22Rv1 (cell line): ENCODE data around the gene DENND1C.
A peak's percentile ranks its signal among the peaks of the same experiment; 100 is the strongest.
"Not testable (repeated sequence)": the region's sequence is repeated elsewhere in the genome, so short reads cannot be mapped to it uniquely, and the experiment has no call there.

Experiments used
- H3K27ac ChIP-seq: fragments of 450-650 bp; 2 replicates; pipeline ENCODE4 v1.5.1; 2017
- CTCF ChIP-seq: fragments of 450-650 bp; IDR thresholded peaks from 2 replicates; pipeline ENCODE4 v1.5.1; 2017; ENCODE audit warnings: mild to moderate bottlenecking
- ZFX ChIP-seq: fragments of 450-650 bp; IDR thresholded peaks from 2 replicates; pipeline ENCODE4 v1.6.1; 2017; ENCODE audit warnings: antibody characterized with exemption, borderline replicate concordance

Gene DENND1C

GRCh38 chr19:6429419-6430221, 52.0 kb downstream of the DENND1C start:
- no peak overlapping the region for H3K27ac ChIP-seq
- TF ChIP-seq ZFX: no peak
- no peak for TF ChIP-seq CTCF

- H3K27ac ChIP-seq: not testable (repeated sequence)
Observed at GRCh38 chr19:6428692-6429418, 52.7 kb downstream of the DENND1C start.

- no peak overlapping the region for H3K27ac ChIP-seq
- TF ChIP-seq ZFX: no peak
- TF ChIP-seq CTCF: no peak
Observed at GRCh38 chr19:6427131-6427530, 54.5 kb downstream of the DENND1C start.

- no peak for TF ChIP-seq ZFX
- no peak for TF ChIP-seq CTCF
- H3K27ac ChIP-seq: peak overlapping the region; percentile 85
Observed at GRCh38 chr19:6425732-6426620, 55.6 kb downstream of the DENND1C start.

- TF ChIP-seq ZFX (no peak), CTCF (no peak)
- H3K27ac ChIP-seq: peak overlapping the region; percentile 85
Observed at GRCh38 chr19:6424939-6425731, 56.5 kb downstream of the DENND1C start.

- TF ChIP-seq CTCF: no peak
- TF ChIP-seq ZFX: no peak
- peak within 1 kb of the TSS; percentile 85 for H3K27ac ChIP-seq
Observed at GRCh38 chr19:6424195-6424938, 57.2 kb downstream of the DENND1C start, which contains the start of gene KHSRP. KHSRP (minus strand) TSS chr19:6424811; CDS start chr19:6424701, 110 bp downstream.
